ENCODE results near the gene ANKRD44. TPM values are rescaled to one million over a fixed set of nuclear protein-coding genes. Genes with fewer than 3 reads are reported as not detected.

The ANKRD44 gene
- polyA plus RNA-seq, 1 experiment, result 14.7 TPM

- ChIA-PET CTCF (no interaction called here), POLR2A (no interaction called here)
- no peak for DNase-seq (ENCODE audit: low read depth, low spot score)
- no peaks in the 10 kb centered on the region for H3K27me3 ChIP-seq (ENCODE audit: control insufficient read depth, insufficient read depth, low read length)
- TF ChIP-seq, protein P1, sequence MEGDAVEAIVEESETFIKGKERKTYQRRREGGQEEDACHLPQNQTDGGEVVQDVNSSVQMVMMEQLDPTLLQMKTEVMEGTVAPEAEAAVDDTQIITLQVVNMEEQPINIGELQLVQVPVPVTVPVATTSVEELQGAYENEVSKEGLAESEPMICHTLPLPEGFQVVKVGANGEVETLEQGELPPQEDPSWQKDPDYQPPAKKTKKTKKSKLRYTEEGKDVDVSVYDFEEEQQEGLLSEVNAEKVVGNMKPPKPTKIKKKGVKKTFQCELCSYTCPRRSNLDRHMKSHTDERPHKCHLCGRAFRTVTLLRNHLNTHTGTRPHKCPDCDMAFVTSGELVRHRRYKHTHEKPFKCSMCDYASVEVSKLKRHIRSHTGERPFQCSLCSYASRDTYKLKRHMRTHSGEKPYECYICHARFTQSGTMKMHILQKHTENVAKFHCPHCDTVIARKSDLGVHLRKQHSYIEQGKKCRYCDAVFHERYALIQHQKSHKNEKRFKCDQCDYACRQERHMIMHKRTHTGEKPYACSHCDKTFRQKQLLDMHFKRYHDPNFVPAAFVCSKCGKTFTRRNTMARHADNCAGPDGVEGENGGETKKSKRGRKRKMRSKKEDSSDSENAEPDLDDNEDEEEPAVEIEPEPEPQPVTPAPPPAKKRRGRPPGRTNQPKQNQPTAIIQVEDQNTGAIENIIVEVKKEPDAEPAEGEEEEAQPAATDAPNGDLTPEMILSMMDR (IDR thresholded peaks at IDR 0.05; ENCODE audit: low read depth, low read length), result no peak
- no peak overlapping the region for H3K4me3 ChIP-seq (ENCODE audit: low read depth, low read length)
- H3K27ac ChIP-seq (ENCODE audit: low read depth, low read length), result no peak overlapping the region
- no peaks in the 10 kb centered on the region for H3K9me3 ChIP-seq (ENCODE audit: control insufficient read depth, insufficient read depth, low read length)
These were observed 30.0 kb upstream of the ANKRD44 start for GRCh38 chr2:197340591-197340990.

- TF ChIP-seq, protein P1 (IDR thresholded peaks at IDR 0.05; ENCODE audit: low read depth, low read length), result no peak
- no peak overlapping the region for H3K4me3 ChIP-seq (ENCODE audit: low read depth, low read length)
- ChIA-PET CTCF (no interaction called here), POLR2A (no interaction called here)
- no peaks in the 10 kb centered on the region for H3K27me3 ChIP-seq (ENCODE audit: control insufficient read depth, insufficient read depth, low read length)
- H3K9me3 ChIP-seq (ENCODE audit: control insufficient read depth, insufficient read depth, low read length), result no peaks in the 10 kb centered on the region
- no peak overlapping the region for H3K27ac ChIP-seq (ENCODE audit: low read depth, low read length)
- no peak for DNase-seq (ENCODE audit: low read depth, low spot score)
These were observed 29.1 kb upstream of the ANKRD44 start for GRCh38 chr2:197339496-197340220.

DNA sequence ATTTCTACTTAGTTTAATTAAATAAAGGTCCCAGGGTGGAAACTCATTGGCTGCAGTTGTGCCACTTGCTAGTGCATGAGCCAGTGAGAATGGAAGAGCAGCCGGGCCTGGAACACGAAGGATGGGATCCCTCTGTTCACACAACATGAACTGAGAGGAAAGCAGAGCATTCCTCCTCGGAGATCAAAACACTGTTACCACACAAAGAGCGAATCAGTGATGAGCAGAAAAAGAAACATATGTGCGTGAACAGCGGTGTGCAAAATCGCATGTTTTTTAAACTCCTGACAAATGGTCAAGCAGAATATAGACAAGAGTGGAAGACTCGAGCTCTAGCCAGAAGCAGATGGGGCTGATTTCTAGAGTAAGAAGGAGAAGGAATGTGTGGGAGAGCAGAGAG lies 28.4 kb upstream of the ANKRD44 start:
- TF ChIP-seq, protein P1 (IDR thresholded peaks at IDR 0.05; ENCODE audit: low read depth, low read length), result no peak
- Histone ChIP-seq H3K9me3 (ENCODE audit: control insufficient read depth, insufficient read depth, low read length) (no peaks in the 10 kb centered on the region), H3K4me3 (ENCODE audit: low read depth, low read length) (no peak overlapping the region), H3K27me3 (ENCODE audit: control insufficient read depth, insufficient read depth, low read length) (no peaks in the 10 kb centered on the region), H3K27ac (ENCODE audit: low read depth, low read length) (no peak overlapping the region)
- POLR2A ChIA-PET, result interaction anchor here (0.7 kb wide), 1 partner anchor 14 kb away, joined by 4 read pairs; no protein-coding TSS in a partner anchor
- CTCF ChIA-PET, result no interaction called here
- no peak for DNase-seq (ENCODE audit: low read depth, low spot score)

DNA sequence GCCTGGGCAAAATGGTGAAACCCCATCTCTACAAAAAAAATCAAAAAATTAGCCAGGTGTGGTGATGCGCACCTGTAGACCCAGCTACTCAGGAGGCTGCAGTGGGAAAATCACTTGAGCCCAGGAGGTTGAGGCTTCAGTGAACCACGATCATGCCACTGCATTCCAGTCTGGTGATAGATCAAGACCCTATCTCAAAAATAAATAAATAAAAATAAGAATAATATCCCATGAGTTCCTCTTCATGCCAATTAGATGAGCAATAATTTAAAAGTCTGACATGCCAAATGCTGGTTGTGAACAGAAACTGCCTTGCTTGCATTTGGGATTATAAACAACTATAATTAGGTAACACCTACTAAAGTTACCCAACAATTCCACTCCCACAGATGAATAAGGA lies 22.1 kb upstream of the ANKRD44 start:
- ChIA-PET CTCF (interaction anchor here (1.0 kb wide), 1 partner anchor 21 kb away, joined by 3 read pairs; no protein-coding TSS in a partner anchor), POLR2A (no interaction called here)
- Histone ChIP-seq H3K27ac (ENCODE audit: low read depth, low read length) (no peak overlapping the region), H3K9me3 (ENCODE audit: control insufficient read depth, insufficient read depth, low read length) (no peaks in the 10 kb centered on the region), H3K27me3 (ENCODE audit: control insufficient read depth, insufficient read depth, low read length) (peaks cover 5% of the 10 kb centered on the region), H3K4me3 (ENCODE audit: low read depth, low read length) (no peak overlapping the region)
- TF ChIP-seq, protein P1 (IDR thresholded peaks at IDR 0.05; ENCODE audit: low read depth, low read length), result no peak
- DNase-seq (ENCODE audit: low read depth, low spot score), result no peak

- CTCF ChIA-PET, result interaction anchor here (1.1 to 3.0 kb wide), 3 partner anchors 19 to 215 kb away, joined by 3 to 10 read pairs (median 3); no protein-coding TSS in a partner anchor
These were observed 17.9 kb upstream of the ANKRD44 start for GRCh38 chr2:197328461-197328860.

More at GRCh38 chr2:197328461-197328860, 17.9 kb upstream of the ANKRD44 start:
- Histone ChIP-seq H3K27ac (ENCODE audit: low read depth, low read length) (no peak overlapping the region), H3K9me3 (ENCODE audit: control insufficient read depth, insufficient read depth, low read length) (no peaks in the 10 kb centered on the region), H3K27me3 (ENCODE audit: control insufficient read depth, insufficient read depth, low read length) (peaks cover 5% of the 10 kb centered on the region), H3K4me3 (ENCODE audit: low read depth, low read length) (no peak overlapping the region)
- no peak for DNase-seq (ENCODE audit: low read depth, low spot score)
- POLR2A ChIA-PET, result interaction anchor here (0.6 kb wide), 1 partner anchor 427 kb away, joined by 3 read pairs; no protein-coding TSS in a partner anchor
- TF ChIP-seq, protein P1 (IDR thresholded peaks at IDR 0.05; ENCODE audit: low read depth, low read length), result no peak

Data from AG04450 (cell line).